GM11168 (cell line): Measurements from ENCODE around the gene EIF2AK2.

ENCODE experiments used
- in situ Hi-C: fragments of 300-500 bp; cut with MboI; formaldehyde crosslinking; loops from one replicate; pipeline ENCODE4 v1.12.0; 2022; ENCODE audit warnings: low sequenced_read_pairs; ENCODE audit not compliant: unreplicated experiment

Gene EIF2AK2

GRCh38 chr2:37173741-37174140 lies 17.0 kb upstream of the EIF2AK2 start:
- in situ Hi-C loops, result no loop called here

- in situ Hi-C loops, result no loop called here
These were observed 14.8 kb upstream of the EIF2AK2 start for GRCh38 chr2:37171624-37171950.

GRCh38 chr2:37168217-37168981 lies 11.6 kb upstream of the EIF2AK2 start:
- in situ Hi-C loops, result no loop called here

- in situ Hi-C loops, result no loop called here
These were observed 10.9 kb upstream of the EIF2AK2 start for GRCh38 chr2:37167636-37168180.

- in situ Hi-C loops, result no loop called here
These were observed 8.0 kb upstream of the EIF2AK2 start for GRCh38 chr2:37164757-37165156.

- in situ Hi-C loops, result no loop called here
These were observed 516 bp downstream of the EIF2AK2 start for GRCh38 chr2:37156071-37156856.

- in situ Hi-C loops, result no loop called here
These were observed 2.0 kb downstream of the EIF2AK2 start for GRCh38 chr2:37154785-37155184.

- in situ Hi-C loops, result no loop called here
These were observed 3.6 kb downstream of the EIF2AK2 start for GRCh38 chr2:37153224-37153623.

GRCh38 chr2:37149626-37150322 lies 7.0 kb downstream of the EIF2AK2 start:
- in situ Hi-C loops, result no loop called here

- in situ Hi-C loops, result no loop called here
These were observed 8.5 kb downstream of the EIF2AK2 start for GRCh38 chr2:37148325-37148724.

GRCh38 chr2:37146062-37146461 lies 10.7 kb downstream of the EIF2AK2 start:
- in situ Hi-C loops, result no loop called here

GRCh38 chr2:37143974-37144373 lies 12.8 kb downstream of the EIF2AK2 start:
- in situ Hi-C loops, result no loop called here

GRCh38 chr2:37142546-37142945 lies 14.2 kb downstream of the EIF2AK2 start:
- in situ Hi-C loops, result no loop called here

- in situ Hi-C loops, result no loop called here
These were observed 23.9 kb downstream of the EIF2AK2 start for GRCh38 chr2:37132914-37133313.

- in situ Hi-C loops, result no loop called here
These were observed 31.4 kb downstream of the EIF2AK2 start for GRCh38 chr2:37125416-37125815.

- in situ Hi-C loops, result no loop called here
These were observed 37.6 kb downstream of the EIF2AK2 start for GRCh38 chr2:37119157-37119556.

- in situ Hi-C loops, result no loop called here
These were observed 39.2 kb downstream of the EIF2AK2 start for GRCh38 chr2:37117566-37117965.

- in situ Hi-C loops, result no loop called here
These were observed 44.8 kb downstream of the EIF2AK2 start for GRCh38 chr2:37111958-37112357.

- in situ Hi-C loops, result no loop called here
These were observed 46.2 kb downstream of the EIF2AK2 start for GRCh38 chr2:37110306-37111212.

- in situ Hi-C loops, result no loop called here
These were observed 47.3 kb downstream of the EIF2AK2 start for GRCh38 chr2:37109523-37109922.
